ENCODE measurements around the gene ZNF526. TPM values are rescaled to one million over a fixed set of nuclear protein-coding genes. Genes with fewer than 3 reads are reported as not detected.

The ZNF526 gene
- polyA plus RNA-seq, 1 experiment: 4.6 TPM

Other genes with a start within 250 kb of the ZNF526 start
- 0.05 TPM in 1 of 2 replicates, not detected in the other for gene ATP1A3, start 226.1 kb upstream of the ZNF526 start, polyA plus RNA-seq (2011; rRNA removed)
- 0.04 and 0.05 TPM in 2 replicates for gene GRIK5, start 150.1 kb upstream of the ZNF526 start, polyA plus RNA-seq (2011; rRNA removed)
- gene ZNF574, start 144.1 kb upstream of the ZNF526 start, polyA plus RNA-seq (2011; rRNA removed): 5.5 and 9.0 TPM in 2 replicates
- 1.9 and 2.6 TPM in 2 replicates for gene POU2F2, start 87.9 kb upstream of the ZNF526 start, polyA plus RNA-seq (2011; rRNA removed)
- 11.8 and 13.8 TPM in 2 replicates for gene DEDD2, start 2.6 kb upstream of the ZNF526 start, polyA plus RNA-seq (2011; rRNA removed)
- gene GSK3A, start 22.3 kb downstream of the ZNF526 start, polyA plus RNA-seq (2011; rRNA removed): 20.1 and 27.3 TPM in 2 replicates
- gene ERF, start 34.8 kb downstream of the ZNF526 start, polyA plus RNA-seq (2011; rRNA removed): 29.4 and 31.1 TPM in 2 replicates
- gene CIC, start 48.9 kb downstream of the ZNF526 start, polyA plus RNA-seq (2011; rRNA removed): 2.9 and 4.2 TPM in 2 replicates
- gene PRR19, start 81.8 kb downstream of the ZNF526 start, polyA plus RNA-seq (2011; rRNA removed): 0.40 and 0.92 TPM in 2 replicates
- 34.7 and 38.0 TPM in 2 replicates for gene PAFAH1B3, start 82.3 kb downstream of the ZNF526 start, polyA plus RNA-seq (2011; rRNA removed)
- not detected in 2 replicates for gene TMEM145, start 93.0 kb downstream of the ZNF526 start, polyA plus RNA-seq (2011; rRNA removed)
- gene MEGF8, start 105.3 kb downstream of the ZNF526 start, polyA plus RNA-seq (2011; rRNA removed): 9.9 and 10.6 TPM in 2 replicates
- 0.20 TPM in 1 of 2 replicates, not detected in the other for gene CNFN, start 170.0 kb downstream of the ZNF526 start, polyA plus RNA-seq (2011; rRNA removed)
- gene LIPE, start 207.1 kb downstream of the ZNF526 start, polyA plus RNA-seq (2011; rRNA removed): 1.5 and 2.0 TPM in 2 replicates
- not detected in 2 replicates for gene CXCL17, start 222.6 kb downstream of the ZNF526 start, polyA plus RNA-seq (2011; rRNA removed)